OCI-M1 (cell line): Measurements from ENCODE around the gene ZFP57.
A peak's percentile ranks its signal among the peaks of the same experiment; 100 is the strongest.

Experiments
- DNase-seq: peaks from one replicate; lab custom pipeline; 2025; lab: John Stamatoyannopoulos, UW

Gene ZFP57

DNA sequence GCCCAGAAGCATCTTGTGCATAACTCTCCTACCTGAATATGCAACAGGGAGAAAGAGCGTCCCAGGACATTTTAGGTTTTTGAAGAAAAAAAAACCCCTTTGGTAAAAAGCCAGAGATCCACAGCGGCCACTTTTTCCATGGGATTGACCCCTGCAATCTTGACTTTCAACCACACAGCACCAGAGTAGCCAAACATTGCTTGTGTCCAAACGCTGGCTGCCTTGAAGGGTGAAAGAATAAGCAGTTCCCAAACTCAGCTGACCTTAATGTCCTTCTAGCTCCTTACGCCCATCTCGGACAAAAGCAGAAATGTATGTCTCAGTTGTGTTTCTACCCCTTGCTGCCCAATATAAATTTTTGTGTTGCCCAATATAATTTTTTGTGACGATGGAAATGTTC, 25.3 kb downstream of the ZFP57 start:
- no peak for DNase-seq

DNA sequence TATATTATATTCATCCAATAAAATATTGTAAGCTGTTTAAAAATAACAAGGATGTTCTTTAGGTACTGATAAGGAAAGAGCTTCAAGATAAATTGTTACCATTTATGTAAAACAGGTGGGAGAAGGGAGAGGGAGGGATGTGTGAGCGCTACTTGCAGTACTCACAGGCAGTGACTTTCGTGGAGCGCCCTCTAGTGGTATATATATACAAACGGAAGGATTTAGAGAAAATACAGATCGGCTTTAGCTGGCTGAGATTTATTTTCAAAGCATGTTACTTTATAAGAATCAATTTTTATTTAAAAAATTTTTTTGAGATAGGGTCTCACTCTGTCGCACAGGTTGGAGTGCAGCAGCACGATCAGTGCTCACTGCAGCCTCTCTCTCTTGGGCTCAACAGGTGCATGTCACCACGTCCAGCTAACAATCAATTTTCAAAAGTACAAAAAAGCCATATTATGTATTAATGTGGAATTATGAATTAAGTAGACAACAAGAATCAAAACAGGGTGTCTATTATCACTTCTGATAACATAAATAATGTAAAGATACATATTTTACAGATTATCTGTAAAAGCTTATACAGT, 27.4 kb downstream of the ZFP57 start:
- DNase-seq: peak; percentile 76

DNA sequence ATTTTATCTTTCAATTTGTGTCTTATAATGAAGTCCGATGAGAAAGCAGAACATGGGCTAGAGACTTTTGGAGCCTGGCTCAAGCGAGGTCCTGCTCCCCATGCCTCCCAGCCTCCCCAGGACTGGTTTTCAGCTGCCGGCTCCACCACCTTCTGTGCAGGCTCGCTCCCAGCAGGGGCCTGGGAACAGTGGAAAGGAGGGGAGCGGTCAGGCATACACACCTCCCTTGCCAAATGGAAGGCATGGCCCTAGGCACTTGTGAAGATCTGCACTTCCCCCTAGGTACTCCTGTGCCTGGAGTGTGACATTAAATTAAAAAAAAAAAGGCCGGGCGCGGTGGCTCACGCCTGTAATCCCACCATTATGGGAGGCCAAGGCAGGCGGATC, 28.8 kb downstream of the ZFP57 start:
- no peak for DNase-seq

DNA sequence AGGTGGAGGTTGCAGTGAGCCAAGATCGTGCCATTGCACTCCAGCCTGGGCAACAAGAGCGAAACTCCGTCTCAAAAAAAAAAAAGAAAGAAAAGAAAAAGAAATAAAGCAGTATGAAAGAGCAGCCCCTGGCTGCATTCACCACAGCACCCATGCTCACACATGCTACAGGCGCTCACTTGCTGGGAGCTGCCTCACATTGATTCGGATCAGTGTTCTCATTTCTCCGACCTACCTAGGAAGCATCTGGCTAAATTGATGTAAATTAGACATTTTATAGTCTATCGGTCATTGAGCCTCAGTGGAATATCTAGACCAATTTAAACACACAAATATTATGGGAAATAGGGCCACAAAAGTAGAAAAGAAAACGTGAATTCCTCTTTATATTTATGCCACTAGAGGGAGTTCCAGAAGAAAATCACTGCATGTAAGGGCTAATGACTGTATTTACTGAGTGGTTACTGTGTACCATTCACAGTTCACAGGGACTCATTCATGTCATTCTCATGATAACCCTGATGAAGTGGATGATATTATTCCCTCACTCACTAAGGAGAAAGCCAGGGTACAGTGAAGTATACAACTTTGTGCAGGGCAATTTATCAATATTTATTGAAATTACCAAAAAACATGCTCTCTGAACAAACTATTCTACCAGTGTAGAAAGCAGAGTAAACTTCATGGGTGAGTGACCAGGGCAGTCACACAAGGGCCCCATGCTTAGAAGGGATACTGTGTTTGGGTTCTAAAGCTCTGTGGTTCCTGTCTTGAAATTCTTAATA, 29.3 kb downstream of the ZFP57 start:
- peak; percentile 68 for DNase-seq

DNA sequence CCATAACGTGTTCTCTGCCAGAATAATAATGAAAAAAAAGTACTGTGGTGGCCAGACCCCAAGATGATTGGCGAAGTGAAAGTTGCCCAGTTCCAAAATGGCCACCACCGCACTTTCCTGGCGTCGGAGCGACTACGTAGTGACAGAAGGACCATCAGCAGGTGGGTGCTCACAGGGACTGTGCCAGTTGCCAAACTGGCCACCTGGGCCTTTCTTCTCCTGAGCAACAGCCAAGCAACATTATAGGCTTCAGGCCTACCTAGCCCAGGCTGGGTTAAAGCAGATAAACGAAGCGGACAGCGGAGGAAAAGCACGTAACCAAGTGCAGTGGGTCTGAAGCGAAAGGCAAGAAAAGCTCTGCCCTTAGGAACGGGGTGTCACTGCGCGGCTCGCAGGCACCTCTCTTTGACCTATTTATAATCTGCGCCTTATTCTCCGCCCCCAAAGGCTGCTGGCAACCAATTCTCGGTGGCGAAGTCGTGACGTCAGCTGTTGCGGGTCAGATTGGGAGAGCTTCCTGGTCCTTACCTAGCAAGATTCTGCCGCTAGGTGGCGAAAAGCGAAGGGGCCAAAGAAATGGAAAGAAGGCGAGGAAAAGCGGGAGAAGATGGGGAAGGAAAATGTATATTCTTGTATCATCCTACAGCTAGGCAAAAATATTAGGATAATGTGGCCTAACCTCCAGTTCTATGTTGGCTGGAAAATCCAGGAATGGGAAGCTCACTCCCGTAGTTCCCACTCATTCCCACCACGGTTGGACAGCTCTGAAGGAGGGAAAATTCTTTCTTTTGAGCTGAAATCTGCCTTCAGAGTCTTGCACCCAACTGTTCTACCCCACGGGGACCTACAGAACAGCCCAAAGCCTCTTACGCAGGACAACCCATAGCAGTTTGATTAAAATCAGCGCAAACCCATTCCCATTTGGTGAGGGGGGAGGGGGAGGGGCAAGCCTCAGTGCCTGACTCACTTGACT, 31.0 kb downstream of the ZFP57 start:
- DNase-seq: peak; percentile 99

DNA sequence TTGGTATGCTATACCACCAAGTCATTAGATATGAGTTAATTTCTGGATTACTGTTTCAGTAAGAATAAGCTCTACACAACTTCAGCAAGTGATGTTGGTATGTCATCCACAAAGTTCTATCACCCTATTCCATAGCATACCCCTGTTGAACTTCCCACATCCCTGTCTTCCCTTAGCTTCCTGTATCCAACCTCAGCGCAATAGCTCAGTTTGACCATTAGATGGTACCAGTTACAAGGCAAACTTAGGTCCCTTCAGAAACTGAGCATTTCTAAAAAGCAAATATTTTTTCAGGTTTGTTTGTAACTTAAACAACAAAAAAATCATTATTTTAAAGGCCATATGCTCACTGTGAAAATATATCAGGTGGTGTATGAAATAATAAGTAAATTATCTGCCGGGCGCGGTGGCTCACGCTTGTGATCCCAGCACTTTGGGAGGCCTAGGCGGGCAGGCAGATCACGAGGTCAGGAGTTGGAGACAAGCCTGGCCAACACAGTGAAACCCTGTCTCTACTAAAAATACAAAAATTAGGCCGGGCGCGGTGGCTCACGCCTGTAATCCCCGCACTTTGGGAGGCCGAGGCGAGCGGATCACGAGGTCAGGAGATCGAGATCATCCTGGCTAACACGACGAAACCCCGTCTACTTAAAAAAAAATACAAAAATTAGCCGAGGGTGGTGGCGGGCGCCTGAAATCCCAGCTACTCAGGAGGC, 32.9 kb downstream of the ZFP57 start:
- peak; percentile 54 for DNase-seq

DNA sequence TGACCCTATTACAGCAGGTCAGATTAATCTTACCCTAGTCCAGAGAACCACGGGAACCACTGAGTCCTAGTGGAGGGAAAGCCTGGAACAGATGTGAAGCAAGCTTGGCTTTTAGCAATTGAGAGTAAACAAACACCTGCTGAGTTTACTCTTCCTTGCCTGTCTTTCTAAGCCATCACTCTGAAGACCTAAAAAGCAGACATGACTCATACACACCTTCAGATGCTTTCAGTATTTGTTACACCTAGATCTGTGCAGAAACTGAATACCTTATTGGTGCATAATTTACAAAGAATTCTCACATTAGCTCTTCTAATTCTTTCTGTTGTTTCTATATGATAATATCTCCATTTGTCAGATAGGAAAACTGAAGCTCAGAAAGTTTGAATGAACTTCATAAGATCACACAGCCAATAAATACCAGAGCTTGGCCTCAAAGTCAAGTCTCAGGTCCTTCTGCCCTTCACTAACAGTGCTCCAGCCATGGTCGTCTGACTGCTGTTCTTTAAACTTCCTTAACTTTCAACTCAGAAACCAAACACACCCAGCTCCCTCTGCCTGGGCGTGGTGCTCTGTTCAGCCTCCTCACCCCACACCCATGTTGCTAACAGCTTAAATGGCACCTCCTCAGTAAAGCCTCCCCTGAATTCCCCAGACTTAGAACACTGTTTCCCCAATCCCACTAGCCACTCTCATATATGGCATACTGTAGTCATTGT, 39.4 kb downstream of the ZFP57 start:
- peak; percentile 66 for DNase-seq

DNA sequence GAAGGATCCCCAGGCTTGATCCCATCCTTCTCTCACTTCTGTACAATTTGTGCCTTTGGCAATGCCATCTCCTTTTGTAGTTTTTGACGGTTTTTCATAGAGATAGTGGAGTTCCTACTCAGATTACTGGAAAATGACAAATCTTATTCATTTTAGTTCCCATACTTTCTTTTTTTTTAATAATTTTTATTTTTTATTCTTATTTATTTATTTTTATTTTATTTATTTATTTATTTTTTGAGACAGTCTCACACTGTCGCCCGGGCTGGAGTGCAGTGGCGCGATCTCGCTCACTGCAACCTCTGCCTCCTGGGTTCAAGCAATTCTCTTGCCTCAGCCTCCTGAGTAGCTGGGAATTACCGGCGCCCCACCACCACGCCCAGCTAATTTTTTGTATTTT, 43.7 kb downstream of the ZFP57 start:
- no peak for DNase-seq

DNA sequence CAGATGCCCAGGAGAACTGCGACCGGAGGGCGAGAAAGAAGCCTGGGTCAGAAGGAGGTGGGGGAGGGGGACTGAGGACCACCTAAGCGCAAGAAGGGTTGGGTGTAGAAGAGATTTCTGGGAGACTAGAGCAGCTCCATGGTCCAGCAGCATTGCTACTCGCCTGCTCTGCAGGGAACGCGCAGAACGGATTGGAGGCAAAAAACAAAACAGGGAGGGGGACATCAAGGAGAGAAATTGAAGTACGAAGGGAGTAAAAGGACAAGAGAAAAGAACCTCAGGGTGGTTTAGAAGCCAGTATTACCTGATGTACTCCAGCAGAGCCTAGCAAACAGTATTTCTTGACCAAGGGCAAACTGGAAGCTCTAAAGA, 47.4 kb downstream of the ZFP57 start:
- DNase-seq: no peak

DNA sequence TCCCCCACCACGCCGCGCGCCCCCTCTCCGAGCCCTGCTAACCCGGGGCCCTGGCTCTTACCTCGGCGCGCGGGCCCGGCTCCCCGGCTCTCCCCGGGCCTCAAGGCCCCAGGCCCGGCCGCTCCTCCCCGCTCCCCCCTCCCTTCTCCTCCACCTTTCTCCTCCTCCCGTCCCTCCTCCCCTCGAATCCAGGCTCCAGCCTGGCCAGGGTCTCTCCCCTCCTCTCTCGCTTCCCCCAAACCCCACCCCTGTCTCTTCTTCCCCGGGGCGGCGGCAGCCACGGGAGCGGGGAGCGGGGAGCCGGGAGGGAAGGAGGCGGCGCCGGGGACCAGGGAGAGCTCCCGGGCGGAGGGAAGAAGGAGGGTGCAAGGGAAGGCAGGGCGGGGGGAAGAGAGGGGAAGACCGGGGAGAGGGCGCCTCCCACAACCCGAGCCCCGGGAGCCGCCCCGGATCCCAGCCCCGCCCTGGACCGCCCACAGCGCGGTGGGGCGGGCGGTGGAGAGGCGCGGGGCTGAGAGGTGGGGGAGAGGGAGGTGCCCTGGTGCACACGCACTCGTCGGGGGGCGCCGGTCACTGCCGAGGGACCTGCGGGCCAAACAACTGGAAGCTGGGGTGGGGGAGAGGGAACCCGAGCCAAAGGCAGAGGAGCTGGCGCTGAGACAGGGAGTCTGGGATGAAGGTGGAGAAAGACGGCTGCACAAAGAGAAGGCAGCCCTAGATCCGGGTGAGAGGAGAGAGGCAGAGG, 48.0 kb downstream of the ZFP57 start, which contains the start of gene GABBR1:
TSS of gene GABBR1 (minus strand) at position 395 of the 745 bp plus-strand sequence. CDS start 798 bp downstream, outside the sequence.
- DNase-seq: peak; percentile 75

DNA sequence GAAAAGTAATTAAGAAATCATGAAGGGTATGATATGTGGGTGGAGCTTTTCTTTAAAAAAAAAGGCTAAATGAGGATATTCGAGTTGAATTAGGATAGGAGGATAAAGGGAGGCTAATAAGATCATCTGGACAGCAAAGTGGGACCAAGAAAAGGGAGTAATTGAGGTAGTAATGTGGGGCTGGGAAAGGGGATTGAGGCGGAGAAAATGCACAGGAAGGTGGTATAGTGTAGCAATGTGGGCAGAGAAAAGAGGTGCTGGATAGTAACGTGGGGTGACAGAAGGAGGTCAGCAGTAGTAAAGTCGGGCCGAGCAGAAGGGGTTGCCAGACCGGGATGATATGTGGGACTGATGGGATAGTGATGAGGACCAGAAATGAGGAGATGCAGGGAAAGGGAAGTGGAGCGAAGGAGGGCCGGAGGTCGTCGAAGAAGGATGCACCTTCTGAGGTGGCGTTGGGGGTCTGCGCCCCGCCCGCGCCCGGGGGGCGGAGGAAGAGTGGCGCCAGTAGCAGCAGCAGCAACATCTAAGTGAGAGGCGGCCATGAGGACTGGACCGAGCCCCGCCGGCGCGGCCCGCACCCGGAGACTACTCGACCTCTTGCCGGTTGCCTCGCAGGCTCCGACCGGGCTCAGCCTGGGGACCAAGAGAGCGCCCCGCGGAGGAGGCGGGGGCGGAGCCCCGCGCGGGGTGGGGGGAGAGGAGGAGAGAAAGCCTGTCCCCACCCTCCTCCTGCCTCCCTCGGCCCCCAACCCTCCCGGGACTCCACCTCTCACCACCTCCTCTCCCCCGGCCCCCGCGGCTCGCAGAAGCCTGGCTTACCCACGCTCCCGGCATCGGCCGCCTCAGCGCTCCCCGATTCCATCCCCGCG, 48.9 kb downstream of the ZFP57 start:
- DNase-seq: peak; percentile 45

DNA sequence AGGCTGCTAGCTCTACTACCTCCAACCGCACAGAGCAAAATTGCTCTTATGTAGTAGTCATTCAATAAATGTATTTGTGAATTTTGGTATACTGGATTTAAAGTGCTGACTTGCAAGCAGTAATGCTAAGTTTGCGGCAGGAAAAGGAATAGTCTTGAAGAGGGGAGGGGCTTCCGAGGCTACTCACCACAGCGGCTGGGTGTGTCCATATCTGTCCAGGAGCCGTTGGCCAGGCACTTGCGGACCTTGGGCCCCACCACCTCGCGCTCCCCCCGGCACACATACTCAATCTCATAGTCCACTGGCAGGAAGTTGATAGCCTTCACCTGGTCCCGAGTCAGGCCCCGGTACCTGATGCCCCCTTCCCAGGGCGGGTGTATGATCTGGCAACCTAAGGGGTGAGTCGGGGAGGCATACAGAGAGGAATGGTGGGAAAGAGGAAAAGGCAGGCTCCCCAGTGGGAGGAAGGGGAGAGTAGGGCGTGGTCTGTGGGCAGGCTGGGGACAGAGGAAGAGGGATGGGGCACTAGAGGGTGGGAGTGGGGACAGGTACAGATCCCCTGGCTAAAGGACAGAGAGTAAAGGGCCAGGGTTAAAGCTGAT, 49.6 kb downstream of the ZFP57 start:
- peak; percentile 78 for DNase-seq

DNA sequence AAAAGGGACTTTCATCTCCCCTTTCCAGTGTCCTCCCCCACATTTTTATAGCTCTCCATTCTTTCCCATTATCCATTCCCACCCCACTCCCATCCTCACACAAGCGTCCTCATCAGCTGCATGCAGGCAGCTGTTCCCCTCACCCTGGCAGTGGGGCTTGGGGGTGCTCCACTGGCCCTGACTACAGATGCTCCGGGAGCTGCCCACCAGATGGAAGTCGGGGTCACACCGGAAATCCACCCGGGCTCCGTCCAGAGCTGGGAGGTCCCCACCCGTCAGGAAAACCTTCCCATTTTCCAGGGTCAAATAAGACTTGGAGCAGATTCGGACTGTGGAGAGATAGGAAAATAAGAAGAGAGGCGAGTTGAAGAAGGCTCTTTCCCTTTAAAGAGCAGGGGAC, 50.6 kb downstream of the ZFP57 start:
- DNase-seq: no peak

DNA sequence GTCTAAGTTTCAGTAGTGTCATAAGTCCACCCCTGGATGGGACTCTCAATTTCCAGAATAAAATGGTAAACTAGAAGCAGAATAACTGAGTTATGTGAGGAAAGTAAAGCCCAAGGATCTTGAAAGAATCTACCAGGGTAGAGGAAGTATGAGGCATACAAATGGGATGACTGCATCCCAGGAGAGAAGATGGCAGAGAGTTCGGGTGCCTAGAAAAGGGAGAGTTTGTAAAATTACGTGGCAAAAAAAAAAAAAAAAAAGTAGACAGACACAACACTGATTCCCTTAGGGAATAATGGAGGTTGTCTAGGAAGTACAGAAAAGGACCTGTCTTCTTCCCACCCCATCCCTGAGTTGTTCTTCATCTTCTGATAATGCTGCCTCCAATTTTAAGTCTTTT, 51.4 kb downstream of the ZFP57 start:
- DNase-seq: no peak

DNA sequence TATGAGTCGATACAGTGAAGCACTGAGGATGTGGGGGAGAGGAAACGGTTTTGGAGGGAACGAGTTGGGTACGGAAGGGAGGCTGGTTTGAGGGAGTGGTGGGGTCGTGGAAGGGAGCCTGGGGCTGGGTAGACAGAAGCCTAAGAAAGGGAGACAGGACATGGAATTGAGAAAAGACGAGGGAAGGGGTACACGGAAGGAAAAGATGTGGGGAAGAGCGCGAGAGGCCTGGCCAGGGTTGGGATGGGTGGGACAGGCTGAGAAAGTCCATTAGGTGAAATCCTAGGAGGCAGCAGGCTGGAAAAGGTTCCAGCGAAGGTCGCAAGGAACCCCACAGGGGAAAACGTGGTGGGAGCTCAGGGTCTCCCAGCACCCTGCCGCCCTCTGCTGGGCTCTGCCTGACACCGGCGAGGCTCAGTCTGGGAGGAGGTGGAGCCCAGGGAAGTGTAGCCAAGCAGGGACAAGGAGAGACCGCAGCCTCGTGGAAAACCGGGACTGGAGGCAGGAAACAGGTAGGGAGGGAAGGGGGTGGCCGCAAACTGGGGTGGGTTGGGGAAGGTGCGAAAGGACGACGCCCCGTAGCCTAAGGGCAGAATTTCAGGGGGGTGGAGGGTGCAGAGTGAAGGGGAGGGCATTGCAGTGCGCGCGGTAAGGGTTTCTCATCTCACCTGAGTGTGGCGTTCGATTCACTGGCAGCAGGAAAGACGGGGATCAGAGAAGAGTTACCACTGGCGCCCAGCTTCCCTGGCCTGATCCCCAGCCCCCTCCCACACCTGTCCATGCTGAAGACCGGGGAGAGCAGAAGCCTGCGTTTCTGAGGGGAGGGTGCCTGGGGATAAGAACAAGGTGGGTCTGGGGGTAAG, 52.3 kb downstream of the ZFP57 start:
- DNase-seq: peak; percentile 85

DNA sequence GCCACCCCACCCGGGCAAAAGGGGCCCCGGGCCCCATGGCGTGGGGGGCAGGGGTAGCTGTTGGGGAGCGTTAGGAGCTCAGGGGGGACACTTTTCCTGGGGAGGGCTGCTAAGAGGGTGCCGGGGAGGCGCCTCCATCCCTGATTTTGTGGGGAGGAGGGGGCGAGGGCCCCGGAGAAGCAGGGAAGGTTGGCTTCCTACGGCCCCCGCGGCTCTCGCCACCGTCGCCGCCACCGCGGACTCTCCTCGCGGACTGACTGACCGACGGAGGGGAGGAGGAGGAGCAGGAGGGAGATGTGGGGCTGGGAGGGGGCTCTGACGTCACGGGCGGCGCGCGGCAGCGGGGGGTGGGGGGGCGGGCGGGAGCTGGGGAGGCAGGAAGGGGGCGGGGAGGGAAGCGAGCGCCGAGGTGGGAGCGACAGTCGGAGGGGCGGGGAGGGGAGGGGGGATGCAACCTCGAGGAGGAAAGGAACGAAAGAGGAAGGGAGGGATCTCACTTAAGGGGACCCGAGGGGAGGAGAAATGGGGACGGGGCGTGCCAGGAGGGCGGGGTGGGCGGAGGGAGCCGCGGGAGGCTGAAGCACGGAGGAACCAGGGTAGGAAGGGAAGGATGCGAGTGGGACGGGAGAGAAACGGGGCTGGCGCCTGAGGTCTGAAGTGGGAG, 53.1 kb downstream of the ZFP57 start:
- peak; percentile 67 for DNase-seq

DNA sequence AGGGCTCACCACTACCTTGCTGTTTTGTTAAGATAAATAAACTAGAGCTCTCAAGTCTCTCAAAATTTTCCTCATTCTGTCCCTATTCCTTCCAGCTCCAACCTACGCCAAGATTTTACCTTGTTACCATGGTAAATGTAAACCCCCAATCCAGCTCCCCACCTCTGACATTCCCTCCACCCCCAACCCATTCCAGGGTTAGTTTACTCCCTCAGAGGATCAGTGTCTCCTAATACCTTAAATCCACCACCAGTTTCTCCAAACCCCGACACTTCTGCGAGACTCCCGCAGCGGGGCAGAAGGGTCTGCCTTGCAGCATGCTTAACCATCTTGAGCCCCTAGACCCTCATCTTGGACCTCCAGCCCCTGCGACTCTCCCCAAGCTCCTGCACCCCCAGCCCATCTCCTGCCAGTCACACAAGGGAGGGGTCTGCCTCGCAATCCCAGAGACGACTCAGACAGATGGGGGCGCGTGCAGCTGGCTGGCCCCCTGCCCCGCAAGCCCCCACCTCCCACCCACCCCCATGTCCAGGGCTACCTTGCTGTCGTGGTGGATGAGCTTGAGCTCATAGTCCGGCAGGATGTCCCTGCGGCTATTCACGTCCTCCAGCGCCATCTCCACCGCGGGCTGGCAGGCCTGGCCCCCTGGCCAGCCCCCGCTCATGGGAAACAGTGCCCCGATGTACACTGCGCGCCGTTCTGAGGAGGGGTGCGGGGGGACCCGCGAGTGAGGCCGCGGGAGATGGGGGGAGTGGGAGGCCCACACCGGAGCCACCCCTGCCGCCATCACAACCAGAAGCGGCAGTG, 53.8 kb downstream of the ZFP57 start:
- no peak for DNase-seq
